GM13977 (cell line): ENCODE results near the gene ZNF839.
"Not testable (repeated sequence)": the region's sequence is repeated elsewhere in the genome, so short reads cannot be mapped to it uniquely, and the experiment has no call there.

Source experiments
- DNase-seq: peaks from one replicate; pipeline ENCODE4 v3.0.0; 2012; ENCODE audit warnings: low spot score
- in situ Hi-C: fragments of 300-500 bp; cut with MboI; formaldehyde crosslinking; loops from one replicate; pipeline ENCODE4 v1.12.0; 2022; ENCODE audit warnings: low sequenced_read_pairs, low pct_unique_long_range_greater_than_20kb, mixed read lengths, inconsistent platforms; ENCODE audit not compliant: unreplicated experiment
- TF ChIP-seq, protein P1 (sequence below): IDR thresholded peaks from 2 replicates; pipeline ENCODE4 v1.5.1; 2012; ENCODE audit warnings: mild to moderate bottlenecking, control low read depth; ENCODE audit not compliant: insufficient read depth; ENCODE audit errors: extremely low read depth, missing control alignments

Gene ZNF839

DNA sequence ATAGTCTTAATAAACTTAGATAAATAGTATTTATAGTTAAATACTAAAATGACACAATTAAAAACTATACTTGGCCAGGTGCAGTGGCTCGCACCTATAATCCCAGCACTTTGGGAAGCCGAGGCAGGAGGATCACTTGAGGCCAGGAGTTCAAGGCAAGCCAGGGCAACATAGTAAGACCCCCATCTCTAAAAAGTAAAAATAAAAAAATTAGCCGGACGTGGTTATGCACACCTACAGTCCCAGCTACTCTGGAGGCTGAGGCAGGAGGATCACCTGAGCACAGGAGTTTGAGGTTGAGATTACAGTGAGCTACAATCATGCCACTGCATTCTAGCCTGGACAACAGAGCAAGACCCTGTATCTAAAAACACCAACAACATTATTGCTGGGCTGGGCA is 27.1 kb downstream of the ZNF839 start:
- in situ Hi-C loops: no loop called here
- DNase-seq: no peak
- TF ChIP-seq, protein P1, sequence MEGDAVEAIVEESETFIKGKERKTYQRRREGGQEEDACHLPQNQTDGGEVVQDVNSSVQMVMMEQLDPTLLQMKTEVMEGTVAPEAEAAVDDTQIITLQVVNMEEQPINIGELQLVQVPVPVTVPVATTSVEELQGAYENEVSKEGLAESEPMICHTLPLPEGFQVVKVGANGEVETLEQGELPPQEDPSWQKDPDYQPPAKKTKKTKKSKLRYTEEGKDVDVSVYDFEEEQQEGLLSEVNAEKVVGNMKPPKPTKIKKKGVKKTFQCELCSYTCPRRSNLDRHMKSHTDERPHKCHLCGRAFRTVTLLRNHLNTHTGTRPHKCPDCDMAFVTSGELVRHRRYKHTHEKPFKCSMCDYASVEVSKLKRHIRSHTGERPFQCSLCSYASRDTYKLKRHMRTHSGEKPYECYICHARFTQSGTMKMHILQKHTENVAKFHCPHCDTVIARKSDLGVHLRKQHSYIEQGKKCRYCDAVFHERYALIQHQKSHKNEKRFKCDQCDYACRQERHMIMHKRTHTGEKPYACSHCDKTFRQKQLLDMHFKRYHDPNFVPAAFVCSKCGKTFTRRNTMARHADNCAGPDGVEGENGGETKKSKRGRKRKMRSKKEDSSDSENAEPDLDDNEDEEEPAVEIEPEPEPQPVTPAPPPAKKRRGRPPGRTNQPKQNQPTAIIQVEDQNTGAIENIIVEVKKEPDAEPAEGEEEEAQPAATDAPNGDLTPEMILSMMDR: no peak

DNA sequence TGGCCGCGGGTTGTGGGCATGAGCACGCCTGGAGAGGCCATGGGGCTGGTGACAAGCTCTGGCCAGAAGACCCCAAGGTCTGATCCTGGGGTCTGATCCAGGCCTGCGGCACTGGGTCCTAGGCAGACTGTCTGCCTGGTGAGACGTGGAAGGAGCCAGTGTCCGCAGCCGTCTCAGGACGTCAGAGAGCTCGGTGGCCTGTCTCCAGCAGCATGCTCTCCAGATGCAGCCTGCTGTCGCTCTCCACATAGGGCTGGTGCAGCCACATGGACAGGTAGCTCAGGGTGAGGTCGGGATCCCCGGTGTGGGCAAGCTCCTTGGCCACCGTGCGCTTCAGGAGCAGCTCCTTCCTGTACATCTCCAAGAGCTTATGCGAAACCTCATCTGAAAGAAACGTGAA is 28.8 kb downstream of the ZNF839 start:
- in situ Hi-C loops: no loop called here
- TF ChIP-seq, protein P1: no peak
- no peak for DNase-seq

DNA sequence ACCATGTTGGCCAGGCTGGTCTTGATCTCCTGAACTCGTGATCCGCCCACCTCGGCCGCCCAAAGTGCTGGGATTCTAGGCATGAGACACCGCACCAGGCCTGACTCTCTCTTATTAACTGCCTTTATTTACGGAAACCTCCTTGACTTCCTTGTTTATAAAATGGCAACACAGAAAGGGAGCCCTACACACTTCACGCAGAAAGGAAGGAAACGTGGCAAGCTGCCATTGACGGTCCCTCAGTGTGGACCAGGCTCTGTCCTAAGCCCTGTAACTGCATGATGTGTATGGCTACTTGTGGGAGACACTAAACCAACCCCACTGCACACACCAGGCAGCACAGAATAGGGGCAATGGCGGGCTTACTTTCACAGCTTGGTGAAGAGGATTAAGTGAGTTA is 31.5 kb downstream of the ZNF839 start:
- in situ Hi-C loops: no loop called here
- TF ChIP-seq, protein P1: no peak
- DNase-seq: no peak

DNA sequence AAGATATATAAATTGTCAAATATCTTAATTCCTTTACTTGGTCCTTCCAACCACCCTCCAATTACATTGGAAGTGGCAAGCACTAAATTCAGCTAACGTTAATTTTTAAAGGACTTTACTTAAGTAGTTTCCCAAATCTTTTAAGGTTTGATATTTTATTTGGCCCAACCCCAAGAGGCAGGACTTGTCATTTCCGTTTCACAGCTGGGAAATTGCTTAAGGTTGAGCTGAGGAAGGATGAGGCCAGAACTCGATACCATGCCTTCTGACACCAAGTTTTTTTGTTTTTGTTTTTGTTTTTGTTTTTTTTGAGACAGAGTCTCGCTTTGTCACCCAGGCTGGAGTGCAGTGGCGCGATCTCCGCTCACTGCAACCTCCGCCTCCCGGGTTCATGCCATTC is 32.0 kb downstream of the ZNF839 start:
- DNase-seq, in situ Hi-C loops: not testable (repeated sequence)

DNA sequence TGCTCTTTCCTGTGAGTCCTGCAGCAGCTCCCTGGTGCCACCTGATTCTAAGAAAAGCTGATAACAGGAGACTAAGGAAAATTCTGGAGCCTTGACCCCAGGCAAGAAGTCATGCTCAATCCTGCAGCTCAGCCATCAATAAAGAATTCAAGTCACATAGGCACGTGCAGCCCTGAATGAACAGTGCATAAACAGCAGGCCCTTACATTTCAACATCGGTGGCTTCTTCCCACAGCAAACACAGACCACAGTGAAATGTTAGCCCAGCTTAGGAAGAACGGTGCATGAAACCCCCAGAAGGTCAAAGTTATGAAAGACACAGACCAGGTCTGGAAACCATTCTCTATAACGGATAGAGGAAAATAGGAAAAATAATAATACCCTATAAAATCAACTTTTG is 32.7 kb downstream of the ZNF839 start:
- in situ Hi-C loops: no loop called here
- DNase-seq: no peak
- TF ChIP-seq, protein P1: no peak

DNA sequence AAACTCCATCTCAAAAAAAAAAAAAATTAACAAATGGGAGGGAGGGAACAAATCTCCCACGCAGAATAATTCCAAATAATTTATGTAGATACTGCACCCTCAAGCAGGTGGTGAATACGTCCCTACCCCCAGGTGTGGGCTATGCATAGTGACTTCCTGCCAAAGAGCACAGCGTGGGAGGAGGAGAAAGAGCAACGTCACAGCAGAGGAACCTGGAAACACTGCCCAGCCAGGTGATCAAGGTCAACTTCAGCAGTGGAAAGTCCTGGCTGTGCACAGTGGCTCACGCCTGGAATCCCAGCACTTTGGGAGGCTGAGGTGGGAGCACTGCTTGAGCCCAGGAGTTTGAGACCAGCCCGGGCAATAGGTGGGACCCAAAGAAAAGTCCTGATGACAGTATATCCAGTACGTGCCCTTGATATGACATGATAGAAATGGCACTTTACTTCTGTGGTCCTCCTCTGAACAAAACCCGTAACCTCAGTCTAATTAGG is 33.6 kb downstream of the ZNF839 start:
- in situ Hi-C loops: no loop called here
- TF ChIP-seq, protein P1: no peak
- DNase-seq: no peak

DNA sequence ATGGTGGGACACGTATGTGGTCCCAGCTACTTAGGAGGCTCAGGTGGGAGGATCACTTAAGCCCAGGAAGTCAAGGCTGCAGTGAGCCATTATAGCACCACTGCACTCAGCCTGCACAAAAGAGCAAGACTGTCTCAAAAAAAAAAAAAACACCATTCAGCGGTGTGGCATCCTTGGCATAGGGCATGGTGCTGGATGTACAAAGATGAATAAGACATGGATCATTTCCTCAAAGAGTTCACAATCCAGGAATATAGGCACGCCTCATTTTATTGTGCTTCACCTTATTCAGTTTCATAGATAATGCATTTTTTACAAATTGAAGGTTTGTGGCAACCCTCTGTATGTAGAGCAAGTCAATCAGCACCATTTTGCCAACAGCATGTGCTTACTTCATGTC is 36.7 kb downstream of the ZNF839 start:
- in situ Hi-C loops: no loop called here
- TF ChIP-seq, protein P1: no peak
- DNase-seq: no peak
